ENCODE data around the gene FAM89A. TPM values are rescaled to one million over a fixed set of nuclear protein-coding genes. Genes with fewer than 3 reads are reported as not detected.
A peak's percentile ranks its signal among the peaks of the same experiment; 100 is the strongest.

Gene FAM89A
- total and polyA plus RNA-seq, 2 of the 13 experiments (the other 11 are each of a cell fraction or from before 2014, with no cell fraction given), result 0.35 to 0.44 TPM

DNA sequence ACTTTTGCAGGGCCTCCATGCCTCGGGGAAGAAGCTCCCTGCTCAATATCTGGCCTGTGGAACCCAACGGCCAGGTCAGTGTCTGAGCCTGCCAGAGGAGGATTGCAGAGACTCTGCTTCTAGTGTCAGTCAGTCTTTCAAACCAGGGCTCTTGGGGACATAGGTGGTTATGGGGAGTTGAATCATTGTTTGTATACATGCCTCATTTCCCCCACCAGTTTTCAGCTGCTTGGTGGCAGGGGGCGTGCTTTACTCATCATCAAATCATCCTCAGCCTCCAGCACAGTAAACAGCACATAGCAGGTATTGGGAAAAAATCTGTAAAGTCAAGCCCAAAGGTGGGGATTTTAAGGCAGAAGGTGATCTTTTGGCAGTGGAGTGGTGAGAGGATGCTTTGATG is 17.4 kb upstream of the FAM89A start:
- in situ Hi-C loops (cut with HindIII; ENCODE audit: extremely low pct_ligation_motif_present, low pct_unique_long_range_greater_than_20kb) (no loop called here), intact Hi-C loops (cut with micrococcal nuclease; ENCODE audit: unreplicated experiment) (no loop called here)
- FAIRE-seq (no peak), DNase-seq (ENCODE audit: low spot score) (no peak), ATAC-seq (no peak)
- Histone ChIP-seq H3K27ac (ENCODE audit: extremely low read length, insufficient read depth, low read length) (no peak overlapping the region), H3K4me3 (replicated peaks in 1 of 3; ENCODE audit: insufficient read depth in 1 of 3, low read depth in 2 of 3, low read length in 3 of 3) (no peak overlapping the region), H3K4me2 (ENCODE audit: low read depth, low read length) (no peak overlapping the region), H3K36me3 (replicated peaks in 1 of 2; ENCODE audit: control insufficient read depth in 1 of 2, insufficient read depth in 2 of 2, low read length in 2 of 2) (no peaks in the 10 kb centered on the region), H3K9ac (ENCODE audit: insufficient read depth, low read depth, low read length) (no peak overlapping the region), H4K20me1 (ENCODE audit: insufficient read depth, low read length) (no peaks in the 10 kb centered on the region), H3K4me1 (ENCODE audit: insufficient read depth, low read length) (peaks cover 28% of the 10 kb centered on the region), H3K79me2 (ENCODE audit: insufficient read depth, low read length) (no peaks in the 10 kb centered on the region), H3K9me3 (ENCODE audit: low read length) (no peaks in the 10 kb centered on the region), H2AFZ (ENCODE audit: low read length) (no peak overlapping the region), H3K27me3 (ENCODE audit: control insufficient read depth in 1 of 2, insufficient read depth in 2 of 2, low read length in 2 of 2) (peaks cover 1 to 8% of the 10 kb centered on the region in 2 experiments; a peak in 3 of 5 replicates)
- CTCF ChIA-PET (ENCODE audit: low intra/inter-chr PET ratio, low total read pairs), result no interaction called here
- BruUV-seq (replicated peaks), result no TSS peak
- WGBS (ENCODE audit: low lambda C conversion rate), result 0% methylated on average over 1 of the region's 3 CpGs
- TF ChIP-seq, protein P1, sequence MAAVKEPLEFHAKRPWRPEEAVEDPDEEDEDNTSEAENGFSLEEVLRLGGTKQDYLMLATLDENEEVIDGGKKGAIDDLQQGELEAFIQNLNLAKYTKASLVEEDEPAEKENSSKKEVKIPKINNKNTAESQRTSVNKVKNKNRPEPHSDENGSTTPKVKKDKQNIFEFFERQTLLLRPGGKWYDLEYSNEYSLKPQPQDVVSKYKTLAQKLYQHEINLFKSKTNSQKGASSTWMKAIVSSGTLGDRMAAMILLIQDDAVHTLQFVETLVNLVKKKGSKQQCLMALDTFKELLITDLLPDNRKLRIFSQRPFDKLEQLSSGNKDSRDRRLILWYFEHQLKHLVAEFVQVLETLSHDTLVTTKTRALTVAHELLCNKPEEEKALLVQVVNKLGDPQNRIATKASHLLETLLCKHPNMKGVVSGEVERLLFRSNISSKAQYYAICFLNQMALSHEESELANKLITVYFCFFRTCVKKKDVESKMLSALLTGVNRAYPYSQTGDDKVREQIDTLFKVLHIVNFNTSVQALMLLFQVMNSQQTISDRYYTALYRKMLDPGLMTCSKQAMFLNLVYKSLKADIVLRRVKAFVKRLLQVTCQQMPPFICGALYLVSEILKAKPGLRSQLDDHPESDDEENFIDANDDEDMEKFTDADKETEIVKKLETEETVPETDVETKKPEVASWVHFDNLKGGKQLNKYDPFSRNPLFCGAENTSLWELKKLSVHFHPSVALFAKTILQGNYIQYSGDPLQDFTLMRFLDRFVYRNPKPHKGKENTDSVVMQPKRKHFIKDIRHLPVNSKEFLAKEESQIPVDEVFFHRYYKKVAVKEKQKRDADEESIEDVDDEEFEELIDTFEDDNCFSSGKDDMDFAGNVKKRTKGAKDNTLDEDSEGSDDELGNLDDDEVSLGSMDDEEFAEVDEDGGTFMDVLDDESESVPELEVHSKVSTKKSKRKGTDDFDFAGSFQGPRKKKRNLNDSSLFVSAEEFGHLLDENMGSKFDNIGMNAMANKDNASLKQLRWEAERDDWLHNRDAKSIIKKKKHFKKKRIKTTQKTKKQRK (IDR thresholded peaks at IDR 0.05; ENCODE audit: low read length), result no peak
- no peak for TF ChIP-seq ZNF205 (CRISPR knock-in tag; IDR thresholded peaks at IDR 0.05)
- TF ChIP-seq HMG20A (CRISPR knock-in tag; IDR thresholded peaks at IDR 0.05; ENCODE audit: borderline replicate concordance), result no peak
- TF ChIP-seq FOSL2 (CRISPR knock-in tag; IDR thresholded peaks at IDR 0.05), result peak; percentile 51; the same call in 1 of the 2 replicates
- TF ChIP-seq ZNF383 (CRISPR knock-in tag; IDR thresholded peaks at IDR 0.05; ENCODE audit: borderline replicate concordance), result no peak
- POLR2A ChIA-PET, result no interaction called here

DNA sequence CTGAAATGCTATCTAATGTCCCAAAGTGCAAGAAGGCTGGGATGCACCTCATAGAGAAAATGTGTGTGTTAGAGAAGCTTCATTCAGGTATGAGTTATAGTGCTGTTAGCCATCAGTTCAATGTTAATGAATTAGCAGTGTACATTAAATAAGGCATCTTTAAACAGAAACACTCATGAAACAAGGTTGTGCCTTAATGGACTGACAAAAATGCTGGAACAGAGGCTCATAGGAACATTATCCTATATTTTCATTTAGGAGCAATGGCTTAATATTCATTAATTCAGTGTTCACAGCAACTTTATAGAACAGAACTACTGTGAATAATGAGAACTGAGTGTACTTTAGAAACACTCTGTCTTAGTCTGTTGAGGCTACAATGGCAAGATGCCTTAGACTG is 15.2 kb upstream of the FAM89A start:
- intact Hi-C loops (cut with micrococcal nuclease; ENCODE audit: unreplicated experiment) (no loop called here), in situ Hi-C loops (cut with HindIII; ENCODE audit: extremely low pct_ligation_motif_present, low pct_unique_long_range_greater_than_20kb) (no loop called here)
- peaks cover 28% of the 10 kb centered on the region for H3K4me1 ChIP-seq (ENCODE audit: insufficient read depth, low read length)
- POLR2A ChIA-PET, result no interaction called here
- H3K9ac ChIP-seq (ENCODE audit: insufficient read depth, low read depth, low read length), result no peak overlapping the region
- H3K4me3 ChIP-seq (replicated peaks in 1 of 3; ENCODE audit: insufficient read depth in 1 of 3, low read depth in 2 of 3, low read length in 3 of 3), result no peak overlapping the region
- no peaks in the 10 kb centered on the region for H3K9me3 ChIP-seq (ENCODE audit: low read length)
- BruUV-seq (replicated peaks), result no TSS peak
- H3K79me2 ChIP-seq (ENCODE audit: insufficient read depth, low read length), result no peaks in the 10 kb centered on the region
- H4K20me1 ChIP-seq (ENCODE audit: insufficient read depth, low read length), result no peaks in the 10 kb centered on the region
- no peak overlapping the region for H3K27ac ChIP-seq (ENCODE audit: extremely low read length, insufficient read depth, low read length)
- H2AFZ ChIP-seq (ENCODE audit: low read length), result no peak overlapping the region
- ATAC-seq (no peak), FAIRE-seq (no peak), DNase-seq (ENCODE audit: low spot score) (no peak)
- CTCF ChIA-PET (ENCODE audit: low intra/inter-chr PET ratio, low total read pairs), result no interaction called here
- TF ChIP-seq GABPB1 (CRISPR knock-in tag; IDR thresholded peaks at IDR 0.05) (no peak), GLI4 (CRISPR knock-in tag; IDR thresholded peaks at IDR 0.05; ENCODE audit: borderline replicate concordance) (no peak), THYN1 (CRISPR knock-in tag; IDR thresholded peaks at IDR 0.05; ENCODE audit: borderline replicate concordance, low read depth) (no peak), ZNF33B (CRISPR knock-in tag; IDR thresholded peaks at IDR 0.05) (no peak), ZNF747 (CRISPR knock-in tag; IDR thresholded peaks at IDR 0.05; ENCODE audit: borderline replicate concordance) (no peak)
- TF ChIP-seq, protein P2, sequence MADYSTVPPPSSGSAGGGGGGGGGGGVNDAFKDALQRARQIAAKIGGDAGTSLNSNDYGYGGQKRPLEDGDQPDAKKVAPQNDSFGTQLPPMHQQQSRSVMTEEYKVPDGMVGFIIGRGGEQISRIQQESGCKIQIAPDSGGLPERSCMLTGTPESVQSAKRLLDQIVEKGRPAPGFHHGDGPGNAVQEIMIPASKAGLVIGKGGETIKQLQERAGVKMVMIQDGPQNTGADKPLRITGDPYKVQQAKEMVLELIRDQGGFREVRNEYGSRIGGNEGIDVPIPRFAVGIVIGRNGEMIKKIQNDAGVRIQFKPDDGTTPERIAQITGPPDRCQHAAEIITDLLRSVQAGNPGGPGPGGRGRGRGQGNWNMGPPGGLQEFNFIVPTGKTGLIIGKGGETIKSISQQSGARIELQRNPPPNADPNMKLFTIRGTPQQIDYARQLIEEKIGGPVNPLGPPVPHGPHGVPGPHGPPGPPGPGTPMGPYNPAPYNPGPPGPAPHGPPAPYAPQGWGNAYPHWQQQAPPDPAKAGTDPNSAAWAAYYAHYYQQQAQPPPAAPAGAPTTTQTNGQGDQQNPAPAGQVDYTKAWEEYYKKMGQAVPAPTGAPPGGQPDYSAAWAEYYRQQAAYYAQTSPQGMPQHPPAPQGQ (CRISPR knock-in tag; IDR thresholded peaks at IDR 0.05; ENCODE audit: borderline replicate concordance), result no peak
- TF ChIP-seq, protein P3, sequence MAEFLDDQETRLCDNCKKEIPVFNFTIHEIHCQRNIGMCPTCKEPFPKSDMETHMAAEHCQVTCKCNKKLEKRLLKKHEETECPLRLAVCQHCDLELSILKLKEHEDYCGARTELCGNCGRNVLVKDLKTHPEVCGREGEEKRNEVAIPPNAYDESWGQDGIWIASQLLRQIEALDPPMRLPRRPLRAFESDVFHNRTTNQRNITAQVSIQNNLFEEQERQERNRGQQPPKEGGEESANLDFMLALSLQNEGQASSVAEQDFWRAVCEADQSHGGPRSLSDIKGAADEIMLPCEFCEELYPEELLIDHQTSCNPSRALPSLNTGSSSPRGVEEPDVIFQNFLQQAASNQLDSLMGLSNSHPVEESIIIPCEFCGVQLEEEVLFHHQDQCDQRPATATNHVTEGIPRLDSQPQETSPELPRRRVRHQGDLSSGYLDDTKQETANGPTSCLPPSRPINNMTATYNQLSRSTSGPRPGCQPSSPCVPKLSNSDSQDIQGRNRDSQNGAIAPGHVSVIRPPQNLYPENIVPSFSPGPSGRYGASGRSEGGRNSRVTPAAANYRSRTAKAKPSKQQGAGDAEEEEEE (CRISPR knock-in tag; IDR thresholded peaks at IDR 0.05; ENCODE audit: borderline replicate concordance), result no peak
- H3K36me3 ChIP-seq (replicated peaks in 1 of 2; ENCODE audit: control insufficient read depth in 1 of 2, insufficient read depth in 2 of 2, low read length in 2 of 2), result no peaks in the 10 kb centered on the region
- no peak overlapping the region for H3K4me2 ChIP-seq (ENCODE audit: low read depth, low read length)
- peaks cover 1 to 8% of the 10 kb centered on the region in 2 experiments; a peak in 3 of 5 replicates for H3K27me3 ChIP-seq (ENCODE audit: control insufficient read depth in 1 of 2, insufficient read depth in 2 of 2, low read length in 2 of 2)

Measured in HepG2 (cell line).